NK-92 (cell line): Measurements from ENCODE around the gene CDH5.

Experiments used
- DNase-seq: peaks from one replicate; lab custom pipeline; 2025; ENCODE audit not compliant: unreplicated experiment; lab: John Stamatoyannopoulos, UW

CDH5 gene

DNA sequence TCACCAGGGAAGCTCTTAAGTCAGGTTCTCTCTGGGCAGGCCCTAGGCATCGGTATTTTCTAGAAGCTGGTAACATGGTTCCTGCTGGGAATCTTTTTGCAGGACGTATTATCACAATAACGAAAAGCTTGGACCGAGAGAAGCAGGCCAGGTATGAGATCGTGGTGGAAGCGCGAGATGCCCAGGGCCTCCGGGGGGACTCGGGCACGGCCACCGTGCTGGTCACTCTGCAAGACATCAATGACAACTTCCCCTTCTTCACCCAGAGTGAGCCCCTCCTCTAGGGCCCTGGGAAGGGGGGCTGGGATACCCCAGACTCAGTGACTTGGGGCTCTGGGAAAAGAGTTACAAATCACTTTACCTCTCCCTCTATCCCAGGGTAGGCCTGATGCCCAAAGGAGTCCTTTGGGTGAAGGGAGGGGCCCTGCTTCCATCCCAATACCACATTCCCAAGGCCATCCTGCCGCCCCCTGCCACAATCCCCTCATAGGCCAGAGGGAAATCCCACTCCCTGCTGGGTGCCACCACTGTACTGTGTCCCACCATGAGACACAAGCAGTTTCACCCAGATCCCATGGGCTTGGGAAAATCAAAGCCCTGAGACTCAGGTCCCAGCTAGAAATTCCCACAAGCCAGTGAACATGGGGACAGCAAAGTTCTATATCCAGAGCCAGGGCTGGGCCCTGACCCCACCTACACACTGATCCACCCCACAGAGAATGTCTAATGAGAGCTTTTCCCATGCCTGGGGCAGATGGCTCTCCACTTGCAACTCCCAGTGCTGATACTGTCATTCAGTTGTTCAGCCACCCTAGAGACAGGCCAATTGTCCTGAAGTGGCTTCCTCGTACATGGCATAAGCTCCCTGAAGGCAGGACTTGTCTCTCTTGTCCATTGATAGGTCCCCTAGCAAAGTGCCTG is 23.0 kb downstream of the CDH5 start:
- DNase-seq = no peak

DNA sequence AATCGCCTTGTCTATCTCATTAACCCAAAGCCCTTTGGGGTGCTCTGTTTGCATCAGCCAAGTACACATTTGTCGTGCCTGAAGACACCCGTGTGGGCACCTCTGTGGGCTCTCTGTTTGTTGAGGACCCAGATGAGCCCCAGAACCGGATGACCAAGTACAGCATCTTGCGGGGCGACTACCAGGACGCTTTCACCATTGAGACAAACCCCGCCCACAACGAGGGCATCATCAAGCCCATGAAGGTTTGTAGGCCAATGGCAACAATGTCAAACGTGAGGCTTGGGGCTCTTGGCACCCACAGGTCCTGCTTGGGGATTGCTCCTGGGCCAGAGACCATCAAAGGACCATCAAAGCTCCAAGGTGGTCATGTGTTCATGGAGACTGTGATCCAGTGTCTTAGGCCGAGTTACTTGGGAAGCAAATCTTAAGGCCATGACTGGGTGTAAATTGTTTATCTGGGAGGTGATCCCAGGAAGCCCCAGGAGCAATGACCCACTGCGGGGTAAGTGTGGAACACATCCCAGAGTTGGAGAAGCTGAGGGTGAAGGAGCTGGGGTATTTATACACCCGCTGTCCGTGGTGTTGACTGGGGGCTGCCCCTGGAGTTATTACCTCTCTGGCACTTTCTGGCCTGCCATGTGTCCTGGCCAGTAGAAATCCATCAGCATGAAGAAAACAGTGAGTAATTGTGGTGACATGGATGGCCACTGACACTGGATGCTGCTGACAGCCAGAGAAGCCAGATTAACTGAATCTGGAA is 24.0 kb downstream of the CDH5 start:
- no peak for DNase-seq

DNA sequence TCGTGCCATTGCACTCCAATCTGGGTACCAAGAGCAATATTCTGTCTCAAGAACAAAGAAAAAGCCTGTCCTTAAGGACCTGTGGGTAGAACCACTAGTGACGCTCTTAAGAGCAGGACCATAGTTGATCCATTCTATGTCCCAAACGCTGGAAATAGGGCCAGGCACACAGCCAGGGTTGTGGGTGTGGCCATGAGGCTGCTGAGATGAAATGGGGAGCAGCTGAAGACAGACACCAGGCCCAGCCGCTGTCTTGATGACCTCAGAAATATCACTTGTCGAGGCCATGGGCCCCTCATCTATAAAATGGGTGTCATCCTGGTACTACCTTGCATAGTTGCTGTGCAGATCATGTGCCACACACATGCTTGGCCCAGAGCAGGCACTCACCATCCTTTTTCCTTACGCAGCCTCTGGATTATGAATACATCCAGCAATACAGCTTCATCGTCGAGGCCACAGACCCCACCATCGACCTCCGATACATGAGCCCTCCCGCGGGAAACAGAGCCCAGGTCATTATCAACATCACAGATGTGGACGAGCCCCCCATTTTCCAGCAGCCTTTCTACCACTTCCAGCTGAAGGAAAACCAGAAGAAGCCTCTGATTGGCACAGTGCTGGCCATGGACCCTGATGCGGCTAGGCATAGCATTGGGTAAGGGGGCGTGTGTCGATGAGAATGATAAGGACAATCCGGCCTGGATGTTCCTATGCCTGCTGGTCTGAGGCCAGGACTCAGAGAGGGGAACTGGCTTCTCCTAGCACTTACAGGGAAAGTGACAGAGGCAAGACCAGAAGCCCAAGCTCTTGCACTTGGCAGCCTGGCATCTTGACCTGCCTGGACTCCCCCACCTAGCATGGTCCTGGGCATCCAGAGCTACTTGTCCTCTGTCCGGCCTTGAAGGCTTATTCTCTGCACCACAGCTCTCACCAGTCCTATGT is 25.5 kb downstream of the CDH5 start:
- DNase-seq = no peak

DNA sequence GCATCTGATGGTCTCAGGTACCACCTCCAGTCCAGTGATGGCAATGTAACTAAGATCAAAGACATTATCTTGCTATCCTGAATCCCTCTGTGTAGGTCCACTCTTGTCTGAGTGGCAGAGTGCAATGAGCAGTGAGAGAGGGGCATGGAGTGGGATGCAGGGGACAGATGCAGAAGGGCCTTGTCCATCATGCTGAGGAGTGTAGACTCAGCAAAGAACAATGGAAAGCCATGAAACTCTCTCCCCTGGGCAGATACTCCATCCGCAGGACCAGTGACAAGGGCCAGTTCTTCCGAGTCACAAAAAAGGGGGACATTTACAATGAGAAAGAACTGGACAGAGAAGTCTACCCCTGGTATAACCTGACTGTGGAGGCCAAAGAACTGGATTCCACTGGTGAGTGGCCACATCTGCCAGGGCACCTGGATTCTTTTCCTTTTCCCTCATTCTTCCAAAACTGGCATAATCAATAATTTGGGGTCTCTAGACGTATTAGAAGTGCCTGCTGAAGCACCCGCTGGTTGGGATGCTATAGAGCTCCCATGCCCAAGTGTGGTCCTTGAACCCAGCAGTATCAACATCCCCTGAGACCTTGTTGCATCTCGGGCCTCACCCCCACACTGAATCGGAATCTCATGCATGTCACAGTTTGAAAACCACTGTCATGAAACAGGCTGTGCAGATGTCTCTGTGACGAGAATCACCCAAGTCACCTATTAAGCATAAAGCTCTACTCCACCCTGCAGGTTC is 29.5 kb downstream of the CDH5 start:
- DNase-seq = no peak

DNA sequence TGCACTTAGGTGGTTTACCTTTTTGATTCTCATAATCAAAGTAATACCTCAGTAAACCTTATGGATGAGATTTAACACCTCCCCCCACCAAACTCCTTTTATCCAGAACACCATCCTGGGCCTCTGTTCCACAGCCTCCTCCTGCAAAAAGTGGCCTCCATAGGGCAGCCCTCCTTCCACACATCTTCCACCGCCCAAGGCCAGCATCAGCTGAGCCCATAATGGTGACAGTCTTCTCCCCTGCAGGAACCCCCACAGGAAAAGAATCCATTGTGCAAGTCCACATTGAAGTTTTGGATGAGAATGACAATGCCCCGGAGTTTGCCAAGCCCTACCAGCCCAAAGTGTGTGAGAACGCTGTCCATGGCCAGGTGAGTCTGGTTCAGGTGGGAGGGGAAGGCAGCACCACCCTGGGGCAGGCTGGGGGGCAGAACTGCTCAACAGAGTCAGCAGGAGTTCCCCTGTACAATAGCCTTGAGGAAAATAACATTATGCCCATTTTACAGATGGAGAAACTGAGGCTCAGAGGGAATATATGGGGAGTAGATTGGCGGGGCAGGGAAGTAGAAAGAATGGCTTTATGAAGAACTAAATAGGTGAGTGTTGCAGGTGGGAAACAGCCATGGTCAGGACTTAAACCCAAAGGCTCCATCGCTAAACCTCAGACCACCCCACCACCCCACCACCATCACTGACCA is 31.4 kb downstream of the CDH5 start:
- no peak for DNase-seq

GRCh38 chr16:66399031-66399430 is 32.5 kb downstream of the CDH5 start:
- no peak for DNase-seq

- no peak for DNase-seq
Observed at GRCh38 chr16:66399930-66400329, 33.4 kb downstream of the CDH5 start.

DNA sequence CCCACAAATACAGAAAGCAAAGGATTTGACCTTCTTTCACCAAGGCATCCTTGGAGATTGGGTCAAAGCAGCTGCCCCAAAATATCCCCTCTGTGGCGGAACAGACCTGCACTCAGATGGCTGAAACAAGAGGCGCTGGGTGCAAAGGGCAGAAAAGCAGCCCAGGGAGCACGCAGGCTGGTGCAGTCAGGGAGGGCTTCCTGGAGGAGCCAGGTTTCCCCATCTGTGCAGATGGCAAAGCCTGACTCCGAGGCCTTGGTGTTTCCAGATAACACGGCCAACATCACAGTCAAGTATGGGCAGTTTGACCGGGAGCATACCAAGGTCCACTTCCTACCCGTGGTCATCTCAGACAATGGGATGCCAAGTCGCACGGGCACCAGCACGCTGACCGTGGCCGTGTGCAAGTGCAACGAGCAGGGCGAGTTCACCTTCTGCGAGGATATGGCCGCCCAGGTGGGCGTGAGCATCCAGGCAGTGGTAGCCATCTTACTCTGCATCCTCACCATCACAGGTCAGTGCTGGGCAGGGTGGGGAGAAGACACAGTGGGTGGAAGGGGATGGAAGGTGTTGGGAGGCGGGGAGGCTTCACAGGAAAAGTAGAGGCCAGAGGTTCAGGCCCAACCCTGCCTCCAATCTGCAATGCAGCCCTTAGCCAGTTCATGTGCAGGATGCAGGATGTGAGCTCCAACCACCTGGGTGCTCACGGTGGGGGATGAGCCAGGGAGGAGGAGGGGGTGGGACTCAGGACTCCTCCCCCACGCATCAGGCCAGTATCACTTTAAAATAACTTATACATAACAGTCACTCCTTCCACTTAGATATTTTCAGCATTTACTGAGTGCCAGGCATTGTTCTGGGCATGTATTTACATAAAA is 34.3 kb downstream of the CDH5 start:
- DNase-seq = no peak

GRCh38 chr16:66401610-66402009 is 35.1 kb downstream of the CDH5 start:
- DNase-seq = no peak

DNA sequence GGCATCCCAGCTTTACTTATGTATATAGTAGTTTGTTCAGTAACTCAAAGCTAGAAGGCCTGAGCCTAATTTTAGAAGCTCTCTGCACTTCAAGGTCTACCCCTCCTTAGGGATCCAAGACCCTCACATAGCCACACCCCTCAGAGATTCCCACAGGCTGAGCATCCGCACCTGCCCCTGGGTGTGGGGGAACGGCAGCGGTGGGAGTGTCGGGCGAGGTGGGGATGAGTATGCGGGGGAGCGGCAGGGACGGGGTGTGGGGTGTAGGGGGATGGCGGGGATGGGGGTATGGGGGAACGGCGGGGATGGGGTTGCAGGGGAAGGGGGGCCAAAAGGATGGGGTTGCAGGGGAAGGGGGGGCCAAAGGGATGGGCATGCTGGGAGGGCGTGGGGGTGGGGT is 35.7 kb downstream of the CDH5 start:
- DNase-seq = no peak

DNA sequence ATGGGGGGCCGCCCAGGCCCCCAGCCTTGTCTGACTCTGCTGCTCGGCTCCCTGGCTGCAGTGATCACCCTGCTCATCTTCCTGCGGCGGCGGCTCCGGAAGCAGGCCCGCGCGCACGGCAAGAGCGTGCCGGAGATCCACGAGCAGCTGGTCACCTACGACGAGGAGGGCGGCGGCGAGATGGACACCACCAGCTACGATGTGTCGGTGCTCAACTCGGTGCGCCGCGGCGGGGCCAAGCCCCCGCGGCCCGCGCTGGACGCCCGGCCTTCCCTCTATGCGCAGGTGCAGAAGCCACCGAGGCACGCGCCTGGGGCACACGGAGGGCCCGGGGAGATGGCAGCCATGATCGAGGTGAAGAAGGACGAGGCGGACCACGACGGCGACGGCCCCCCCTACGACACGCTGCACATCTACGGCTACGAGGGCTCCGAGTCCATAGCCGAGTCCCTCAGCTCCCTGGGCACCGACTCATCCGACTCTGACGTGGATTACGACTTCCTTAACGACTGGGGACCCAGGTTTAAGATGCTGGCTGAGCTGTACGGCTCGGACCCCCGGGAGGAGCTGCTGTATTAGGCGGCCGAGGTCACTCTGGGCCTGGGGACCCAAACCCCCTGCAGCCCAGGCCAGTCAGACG is 36.2 kb downstream of the CDH5 start:
- no peak for DNase-seq

DNA sequence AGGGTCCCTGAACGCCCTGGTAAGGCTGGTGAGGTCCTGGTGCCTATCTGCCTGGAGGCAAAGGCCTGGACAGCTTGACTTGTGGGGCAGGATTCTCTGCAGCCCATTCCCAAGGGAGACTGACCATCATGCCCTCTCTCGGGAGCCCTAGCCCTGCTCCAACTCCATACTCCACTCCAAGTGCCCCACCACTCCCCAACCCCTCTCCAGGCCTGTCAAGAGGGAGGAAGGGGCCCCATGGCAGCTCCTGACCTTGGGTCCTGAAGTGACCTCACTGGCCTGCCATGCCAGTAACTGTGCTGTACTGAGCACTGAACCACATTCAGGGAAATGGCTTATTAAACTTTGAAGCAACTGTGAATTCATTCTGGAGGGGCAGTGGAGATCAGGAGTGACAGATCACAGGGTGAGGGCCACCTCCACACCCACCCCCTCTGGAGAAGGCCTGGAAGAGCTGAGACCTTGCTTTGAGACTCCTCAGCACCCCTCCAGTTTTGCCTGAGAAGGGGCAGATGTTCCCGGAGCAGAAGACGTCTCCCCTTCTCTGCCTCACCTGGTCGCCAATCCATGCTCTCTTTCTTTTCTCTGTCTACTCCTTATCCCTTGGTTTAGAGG is 37.1 kb downstream of the CDH5 start:
- no peak for DNase-seq

GRCh38 chr16:66405057-66405783 is 38.7 kb downstream of the CDH5 start:
- DNase-seq = no peak

- no peak for DNase-seq
Observed at GRCh38 chr16:66406534-66407221, 40.2 kb downstream of the CDH5 start.

DNA sequence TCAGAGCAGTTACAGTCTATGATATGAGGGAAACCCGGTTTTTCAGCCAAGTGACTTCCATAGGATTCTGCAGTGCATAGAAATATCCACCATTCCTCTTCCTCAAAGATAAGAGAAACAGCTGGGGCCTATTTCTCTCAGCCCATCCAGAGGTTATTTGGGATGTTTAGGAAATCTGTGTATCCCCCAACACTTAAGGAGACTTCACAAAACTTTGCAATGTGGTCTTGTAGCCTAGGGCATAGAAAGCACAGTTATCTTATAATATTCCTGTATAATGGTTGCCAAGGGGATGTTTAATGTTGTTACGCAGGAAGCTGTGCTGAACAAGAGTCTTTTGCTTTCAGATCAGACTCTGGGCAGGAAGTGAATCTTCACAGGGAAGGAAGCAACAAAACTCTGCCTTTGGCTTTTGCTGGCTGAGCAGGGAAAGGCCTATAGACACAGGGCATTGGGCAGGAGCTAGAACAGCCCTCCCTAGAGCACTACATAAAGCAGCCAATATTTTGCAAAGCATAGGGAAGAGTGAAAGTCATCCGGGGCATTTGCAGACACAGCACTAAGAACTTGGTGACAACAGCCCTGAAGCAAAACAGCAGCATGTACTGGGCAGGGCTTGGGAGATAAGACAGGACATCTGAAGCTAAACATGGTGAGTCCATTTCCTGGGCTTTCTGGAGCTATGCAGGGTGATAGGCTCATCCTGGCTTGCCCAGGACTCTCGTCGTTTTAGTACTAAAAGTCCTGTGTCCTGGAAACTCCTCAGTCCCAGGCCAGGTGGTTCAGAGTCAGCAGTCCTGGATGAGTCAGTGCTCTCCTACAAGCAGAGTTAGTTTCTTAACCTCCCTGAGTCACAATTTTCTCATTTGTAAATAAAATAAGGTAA is 41.9 kb downstream of the CDH5 start:
- DNase-seq = no peak

- DNase-seq = no peak
Observed at GRCh38 chr16:66409156-66409555, 42.7 kb downstream of the CDH5 start.
